NCI-H446 treated with DMSO at 0.1 percent for 48 hours (cell line): ENCODE data around the gene C9orf72.

ENCODE experiments used
- DNase-seq: peaks from one replicate; lab custom pipeline; 2025; lab: John Stamatoyannopoulos, UW

Gene C9orf72

DNA sequence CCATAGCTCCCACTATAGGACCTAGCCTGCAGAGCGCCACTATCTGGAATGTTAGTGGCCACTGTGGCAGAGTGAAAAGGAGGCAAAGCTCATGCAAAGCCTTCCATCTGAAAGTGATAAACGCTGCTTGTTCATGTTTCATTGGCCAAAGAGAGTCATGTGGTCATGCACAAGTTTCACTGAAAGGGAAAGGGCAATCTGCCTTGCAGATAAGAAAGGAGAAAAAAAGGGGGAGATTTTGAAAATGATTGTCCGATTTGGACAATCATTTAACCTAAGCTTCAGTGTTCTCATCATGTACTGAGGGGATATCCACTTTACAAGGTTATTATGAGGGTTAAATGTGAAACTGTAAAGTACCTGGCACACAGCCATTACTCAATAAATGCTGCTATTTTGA, 34.6 kb downstream of the C9orf72 start:
- DNase-seq: no peak

DNA sequence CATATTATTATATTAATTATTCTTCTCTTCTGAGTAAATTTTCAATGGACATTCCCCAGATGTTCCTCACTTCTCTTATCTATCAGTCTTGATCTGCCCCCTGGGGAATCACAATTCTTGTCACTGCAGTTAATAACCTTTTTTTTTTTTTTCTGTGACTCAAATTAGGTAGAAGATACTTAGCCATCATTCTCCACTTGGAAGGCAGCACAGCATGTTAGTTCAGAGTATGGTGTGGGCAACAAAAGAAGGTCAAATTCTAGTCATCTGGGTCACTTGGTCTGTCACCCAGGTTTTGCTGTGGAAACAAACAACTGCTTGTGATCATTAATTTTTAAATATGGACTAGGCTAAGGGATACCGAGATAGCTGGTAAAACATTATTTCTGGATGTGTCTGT, 35.5 kb downstream of the C9orf72 start:
- DNase-seq: no peak

GRCh38 chr9:27537027-27537435, 36.2 kb downstream of the C9orf72 start:
- DNase-seq: no peak

GRCh38 chr9:27536168-27536567, 37.1 kb downstream of the C9orf72 start:
- DNase-seq: no peak

DNA sequence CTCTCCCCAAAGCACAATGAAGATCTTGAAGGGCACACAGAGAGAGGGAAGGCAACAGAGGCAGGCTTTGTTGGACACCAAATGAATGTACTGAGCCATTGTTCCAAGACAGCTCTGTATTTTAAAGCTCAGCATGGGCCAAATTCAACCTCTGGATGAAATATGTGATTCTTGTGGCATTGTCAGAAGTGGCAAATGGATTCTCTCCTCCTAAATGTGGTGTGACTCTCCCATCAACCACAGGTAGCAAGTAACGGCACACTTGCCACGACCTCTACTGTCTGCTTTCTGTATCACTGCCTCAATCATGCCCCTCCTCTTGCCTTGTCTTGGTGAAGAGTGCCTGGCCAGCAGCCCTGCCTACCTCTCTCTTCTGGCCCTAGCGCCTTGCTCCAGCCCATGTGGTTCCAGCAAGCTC, 37.6 kb downstream of the C9orf72 start:
- DNase-seq: no peak

- no peak for DNase-seq
These were observed 38.5 kb downstream of the C9orf72 start for GRCh38 chr9:27534658-27535209.

GRCh38 chr9:27534131-27534530, 39.1 kb downstream of the C9orf72 start:
- no peak for DNase-seq

GRCh38 chr9:27533311-27533710, 40.0 kb downstream of the C9orf72 start:
- no peak for DNase-seq

- no peak for DNase-seq
These were observed 41.2 kb downstream of the C9orf72 start for GRCh38 chr9:27532046-27532445.

- DNase-seq: no peak
These were observed 42.1 kb downstream of the C9orf72 start for GRCh38 chr9:27530915-27531755.

GRCh38 chr9:27529316-27530278, 43.7 kb downstream of the C9orf72 start, which contains the start of gene MOB3B:
Gene MOB3B, minus strand, starts transcription at chr9:27529814. Its CDS starts 74,264 bp downstream, at chr9:27455550.
- DNase-seq: no peak

- DNase-seq: no peak
These were observed 44.4 kb downstream of the C9orf72 start for GRCh38 chr9:27528886-27529315.

DNA sequence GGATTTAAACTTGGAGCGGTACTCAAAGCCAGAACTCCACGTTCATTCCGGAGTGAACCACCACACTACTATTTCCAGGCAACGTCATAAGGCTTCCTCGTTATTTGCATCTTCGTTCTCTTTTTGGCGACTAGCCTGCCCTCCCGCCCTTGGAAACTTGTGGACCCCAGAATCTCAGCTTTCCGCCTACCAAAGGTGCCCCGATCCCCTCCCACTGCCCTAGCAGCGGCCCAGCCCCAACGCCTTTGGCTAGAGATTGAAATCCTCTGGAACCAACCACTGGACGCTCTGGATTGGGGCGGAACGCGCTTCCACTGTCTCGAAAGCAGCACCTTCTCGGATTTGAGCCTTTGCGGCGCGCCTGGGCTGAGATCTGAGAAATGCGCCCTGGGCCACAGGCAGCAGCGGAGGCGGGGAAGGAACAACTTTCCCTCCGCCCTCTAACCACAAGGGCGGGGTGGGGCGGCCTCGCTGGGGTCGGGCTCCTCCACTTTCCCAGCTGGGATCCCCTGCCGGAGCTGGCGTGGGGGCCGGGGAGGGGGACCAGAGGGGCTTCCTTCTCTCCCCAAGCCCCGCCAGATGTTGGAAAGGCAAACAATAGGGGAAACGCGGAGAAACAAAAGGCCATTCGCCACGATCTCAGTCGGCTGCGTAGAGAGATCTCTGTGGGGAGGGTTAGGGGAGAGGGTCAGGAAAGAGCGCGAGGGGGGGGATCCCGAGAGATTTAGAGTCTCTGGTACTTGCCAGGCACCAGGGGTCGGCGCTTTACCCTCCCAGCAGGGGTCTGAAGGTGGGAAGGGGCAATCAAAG, 45.0 kb downstream of the C9orf72 start:
- DNase-seq: no peak

GRCh38 chr9:27527702-27528075, 45.6 kb downstream of the C9orf72 start:
- no peak for DNase-seq

GRCh38 chr9:27524236-27524635, 49.0 kb downstream of the C9orf72 start, which contains the start of gene IFNK:
Gene IFNK, plus strand, starts transcription at chr9:27524290. Its CDS starts 47 bp downstream, at chr9:27524337.
- no peak for DNase-seq

DNA sequence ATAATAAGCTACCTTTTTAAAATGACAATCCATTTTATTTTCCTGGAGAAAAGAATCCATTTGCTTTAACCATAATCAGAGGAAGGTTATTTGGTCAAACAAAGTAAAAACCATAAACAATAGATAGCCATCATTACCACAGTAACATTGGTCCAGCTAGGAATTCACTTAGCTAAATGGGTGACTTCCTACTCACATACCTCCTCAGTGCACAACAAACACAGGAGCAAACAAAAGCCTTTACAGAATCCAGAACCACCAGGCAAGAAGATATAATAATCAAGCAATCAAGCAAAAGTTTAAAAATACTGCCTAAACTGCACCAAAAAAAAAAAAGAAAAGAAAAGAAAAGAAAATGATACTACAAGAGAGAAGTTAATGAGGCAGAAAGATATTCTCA, 50.1 kb downstream of the C9orf72 start:
- no peak for DNase-seq

DNA sequence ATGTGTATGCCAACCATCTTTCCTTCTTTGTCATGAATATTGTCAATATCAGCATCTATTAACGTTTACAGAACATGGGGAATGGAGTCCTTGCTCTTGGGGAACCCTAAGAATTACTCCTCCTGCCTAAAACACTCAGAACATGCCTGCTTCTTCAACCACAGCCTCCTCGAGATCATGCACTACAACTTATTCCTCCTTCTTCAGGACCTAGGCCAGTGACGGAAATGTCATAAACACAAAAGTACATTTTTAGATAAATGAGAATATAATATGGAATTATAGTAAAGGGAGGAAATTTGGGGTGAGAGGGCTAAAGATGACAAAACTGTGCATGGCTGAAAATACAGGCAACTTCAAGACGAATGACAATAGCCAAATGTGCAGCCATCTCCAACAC, 52.3 kb downstream of the C9orf72 start:
- no peak for DNase-seq

DNA sequence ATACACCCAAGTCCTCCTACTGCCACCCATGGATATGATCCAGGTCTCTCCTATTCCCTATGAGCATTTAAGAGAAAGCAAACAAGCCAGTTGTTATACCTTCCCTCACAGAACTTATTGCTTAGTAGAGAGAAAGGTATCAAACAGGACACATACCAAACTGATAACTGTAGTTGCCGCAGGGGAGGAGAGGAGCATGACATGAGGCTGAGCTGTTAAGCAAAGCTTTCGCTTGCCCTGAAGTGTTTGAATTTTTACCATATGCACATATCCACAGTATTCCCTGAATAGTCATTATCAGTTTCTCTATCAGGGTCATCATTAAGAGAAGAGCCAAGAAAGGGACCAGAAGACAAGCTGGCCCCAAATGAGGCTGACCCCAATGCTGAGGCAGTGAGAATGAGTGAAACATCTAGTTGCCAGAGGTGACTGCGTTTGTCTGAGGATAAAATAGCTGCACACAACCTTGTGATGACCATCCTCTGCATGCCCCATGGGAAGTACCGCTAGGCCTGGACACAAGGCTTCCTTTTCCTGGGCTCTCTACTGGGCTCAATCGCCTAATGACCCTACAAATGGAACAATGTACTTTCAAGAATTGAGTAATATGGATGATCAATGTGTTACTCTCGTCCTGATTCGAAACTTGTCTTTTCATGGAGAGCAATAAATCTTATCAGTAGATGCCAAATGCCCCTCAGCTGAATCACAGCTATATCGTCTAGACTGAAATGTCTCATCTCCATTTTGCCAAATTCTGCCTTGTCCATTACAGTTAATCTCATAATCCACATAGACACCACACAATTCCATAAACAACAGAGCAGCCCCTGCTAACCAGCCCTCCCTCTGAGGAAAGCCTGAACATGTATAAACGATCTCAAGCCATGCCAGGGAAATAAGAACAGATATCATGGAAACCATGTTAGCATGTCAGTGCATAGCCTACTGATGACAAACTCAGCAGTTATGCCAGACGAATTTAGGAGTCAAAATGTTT, 53.5 kb downstream of the C9orf72 start:
- no peak for DNase-seq

DNA sequence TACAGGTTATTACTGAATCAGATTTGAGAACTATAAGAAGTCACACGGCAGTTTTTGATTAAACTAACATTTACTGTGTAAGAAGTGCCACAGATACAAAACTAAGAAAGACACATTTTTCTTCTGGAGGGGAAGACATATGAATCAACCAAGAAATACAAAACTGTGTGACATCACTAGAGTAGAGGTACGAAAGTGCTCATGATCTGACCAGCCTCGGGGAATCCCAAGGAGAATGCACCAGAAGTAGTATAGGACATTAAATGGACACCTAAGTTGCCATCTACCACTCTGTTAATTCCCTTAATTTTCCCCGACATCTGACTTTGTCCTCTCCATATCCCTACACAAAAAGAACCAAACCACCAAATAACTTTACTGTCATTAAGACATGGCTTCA, 54.5 kb downstream of the C9orf72 start:
- no peak for DNase-seq

- no peak for DNase-seq
These were observed 55.3 kb downstream of the C9orf72 start for GRCh38 chr9:27518006-27518405.
